MM.1S (cell line): ENCODE data around the gene GATC.
A peak's percentile ranks its signal among the peaks of the same experiment; 100 is the strongest.

Experiments used
- DNase-seq: peaks from one replicate; pipeline ENCODE4 v3.0.0-alpha.2; 2015
- H2AFZ ChIP-seq: fragments of 300-600 bp; sonication (generic); 2 replicates; pipeline ENCODE4 v1.6.0; 2016; ENCODE audit warnings: antibody characterized with exemption, low read length
- H3F3A ChIP-seq: fragments of 300-600 bp; sonication (generic); 2 replicates; pipeline ENCODE4 v1.6.1; 2016; ENCODE audit warnings: mild to moderate bottlenecking, antibody characterized with exemption, low read length, moderate library complexity, mixed read lengths; ENCODE audit not compliant: insufficient read depth
- H3K27ac ChIP-seq: fragments of 300-600 bp; sonication (generic); 2 replicates; pipeline ENCODE4 v1.5.1; 2016; ENCODE audit warnings: mild to moderate bottlenecking, low read length
- H3K27me3 ChIP-seq: fragments of 300-600 bp; sonication (generic); replicated peaks from 2 replicates; pipeline ENCODE4 v1.6.0; 2016; ENCODE audit warnings: low read length; ENCODE audit not compliant: insufficient read depth
- H3K36me3 ChIP-seq: fragments of 300-600 bp; sonication (generic); replicated peaks from 2 replicates; pipeline ENCODE4 v1.6.1; 2016; ENCODE audit warnings: mild to moderate bottlenecking, low read length, mixed read lengths; ENCODE audit not compliant: insufficient read depth
- H3K4me1 ChIP-seq: fragments of 300-600 bp; sonication (generic); 2 replicates; pipeline ENCODE4 v1.6.1; 2016; ENCODE audit warnings: low read length, mixed read lengths
- H3K4me2 ChIP-seq: fragments of 300-600 bp; sonication (generic); 2 replicates; pipeline ENCODE4 v1.6.0; 2016; ENCODE audit warnings: low read depth, low read length
- H3K4me3 ChIP-seq: fragments of 300-600 bp; sonication (generic); 2 replicates; pipeline ENCODE4 v1.5.1; 2016; ENCODE audit warnings: low read length, mixed read lengths
- H3K79me2 ChIP-seq: fragments of 300-600 bp; sonication (generic); 2 replicates; pipeline ENCODE4 v1.6.1; 2016; ENCODE audit warnings: mixed run types, low read length, mixed read lengths
- H3K9ac ChIP-seq: fragments of 300-600 bp; sonication (generic); 2 replicates; pipeline ENCODE4 v1.6.1; 2016; ENCODE audit warnings: low read length, mixed read lengths
- H3K9me2 ChIP-seq: fragments of 300-600 bp; sonication (generic); replicated peaks from 2 replicates; pipeline ENCODE4 v1.6.1; 2016; ENCODE audit warnings: mild to moderate bottlenecking, low read length, mixed read lengths; ENCODE audit not compliant: insufficient read depth
- H3K9me3 ChIP-seq: fragments of 300-600 bp; sonication (generic); replicated peaks from 2 replicates; pipeline ENCODE4 v1.6.1; 2016; ENCODE audit warnings: mild to moderate bottlenecking, low read length, mixed read lengths; ENCODE audit not compliant: insufficient read depth
- H4K20me1 ChIP-seq: fragments of 300-600 bp; sonication (generic); 2 replicates; pipeline ENCODE4 v1.6.1; 2016; ENCODE audit warnings: mild to moderate bottlenecking, low read length, moderate library complexity, mixed read lengths; ENCODE audit not compliant: insufficient read depth
- EZH2 ChIP-seq: fragments of 300-600 bp; sonication (generic); optimal IDR thresholded peaks from 2 replicates; pipeline ENCODE3; 2017; ENCODE audit warnings: low read depth, mild to moderate bottlenecking, antibody characterized with exemption, low read length, mixed read lengths
- EZH2phosphoT487 ChIP-seq: fragments of 300-600 bp; sonication (generic); IDR thresholded peaks from 2 replicates; pipeline ENCODE4 v1.6.1; 2018; ENCODE audit warnings: antibody characterized with exemption, low read length
- TF ChIP-seq, protein P1 (sequence below): fragments of 300-600 bp; sonication (generic); IDR thresholded peaks from 2 replicates; pipeline ENCODE4 v1.5.1; 2016; ENCODE audit warnings: antibody characterized with exemption, low read length, mixed read lengths

Gene GATC

DNA sequence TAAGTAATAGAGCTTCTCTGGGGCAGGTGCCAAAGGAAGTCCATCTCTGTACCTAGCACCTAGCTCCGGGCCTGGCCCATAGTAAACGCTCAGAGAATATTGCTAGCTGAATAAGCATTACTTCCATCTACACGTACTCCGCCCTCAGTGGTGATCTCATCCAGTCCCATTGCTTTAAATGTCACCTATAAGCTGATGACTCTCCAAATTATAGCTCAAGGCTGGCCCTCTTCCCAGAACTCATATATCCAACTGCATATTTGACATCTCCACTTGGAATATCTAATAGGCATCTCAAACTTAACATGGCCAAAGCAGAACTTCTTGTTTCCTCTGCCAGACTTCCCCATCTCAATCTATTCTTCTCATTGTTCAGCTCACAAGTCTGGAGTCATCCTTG lies 42.8 kb downstream of the GATC start:
- Histone ChIP-seq H3K27ac (no peak overlapping the region), H3K4me2 (no peak overlapping the region), H3K27me3 (no peaks in the 10 kb centered on the region), H4K20me1 (no peaks in the 10 kb centered on the region), H3K9me3 (no peaks in the 10 kb centered on the region), H3K9me2 (no peaks in the 10 kb centered on the region), H3K36me3 (no peaks in the 10 kb centered on the region), H3K79me2 (no peaks in the 10 kb centered on the region), H3K9ac (no peak overlapping the region), H3F3A (no peaks in the 10 kb centered on the region), H3K4me3 (no peak overlapping the region), H2AFZ (no peak overlapping the region), H3K4me1 (no peaks in the 10 kb centered on the region)
- DNase-seq: no peak
- TF ChIP-seq, protein P1, sequence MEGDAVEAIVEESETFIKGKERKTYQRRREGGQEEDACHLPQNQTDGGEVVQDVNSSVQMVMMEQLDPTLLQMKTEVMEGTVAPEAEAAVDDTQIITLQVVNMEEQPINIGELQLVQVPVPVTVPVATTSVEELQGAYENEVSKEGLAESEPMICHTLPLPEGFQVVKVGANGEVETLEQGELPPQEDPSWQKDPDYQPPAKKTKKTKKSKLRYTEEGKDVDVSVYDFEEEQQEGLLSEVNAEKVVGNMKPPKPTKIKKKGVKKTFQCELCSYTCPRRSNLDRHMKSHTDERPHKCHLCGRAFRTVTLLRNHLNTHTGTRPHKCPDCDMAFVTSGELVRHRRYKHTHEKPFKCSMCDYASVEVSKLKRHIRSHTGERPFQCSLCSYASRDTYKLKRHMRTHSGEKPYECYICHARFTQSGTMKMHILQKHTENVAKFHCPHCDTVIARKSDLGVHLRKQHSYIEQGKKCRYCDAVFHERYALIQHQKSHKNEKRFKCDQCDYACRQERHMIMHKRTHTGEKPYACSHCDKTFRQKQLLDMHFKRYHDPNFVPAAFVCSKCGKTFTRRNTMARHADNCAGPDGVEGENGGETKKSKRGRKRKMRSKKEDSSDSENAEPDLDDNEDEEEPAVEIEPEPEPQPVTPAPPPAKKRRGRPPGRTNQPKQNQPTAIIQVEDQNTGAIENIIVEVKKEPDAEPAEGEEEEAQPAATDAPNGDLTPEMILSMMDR: no peak
- no peak for TF ChIP-seq EZH2
- TF ChIP-seq EZH2phosphoT487: no peak

DNA sequence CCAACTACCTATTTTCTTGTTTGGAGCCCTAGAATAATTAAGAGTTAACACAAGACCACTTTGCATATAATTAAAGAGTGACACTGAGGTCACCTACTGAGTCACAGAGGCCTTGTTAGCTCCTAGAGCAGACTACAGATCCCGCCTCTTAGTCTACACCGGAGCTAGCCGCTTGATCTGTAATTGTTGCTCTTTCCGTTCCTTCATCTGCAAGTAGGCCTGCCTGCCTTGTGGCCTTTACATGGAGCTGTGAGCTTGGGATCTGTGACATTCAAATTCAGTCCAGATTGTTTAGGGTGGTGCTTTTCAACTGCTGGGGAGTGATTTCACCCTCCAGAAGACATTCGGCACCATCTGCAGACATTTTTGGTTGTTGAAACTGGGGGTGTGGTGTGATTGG lies 44.1 kb downstream of the GATC start:
- Histone ChIP-seq H3K27me3 (no peaks in the 10 kb centered on the region), H3K79me2 (peaks cover 6% of the 10 kb centered on the region; the same call in 1 of the 2 replicates), H4K20me1 (no peaks in the 10 kb centered on the region), H2AFZ (no peak overlapping the region), H3K9me3 (no peaks in the 10 kb centered on the region), H3K36me3 (no peaks in the 10 kb centered on the region), H3K27ac (no peak overlapping the region), H3K4me1 (no peaks in the 10 kb centered on the region), H3K4me2 (no peak overlapping the region), H3K9ac (no peak overlapping the region), H3K4me3 (no peak overlapping the region), H3F3A (no peaks in the 10 kb centered on the region), H3K9me2 (no peaks in the 10 kb centered on the region)
- DNase-seq: no peak
- no peak for TF ChIP-seq EZH2phosphoT487
- TF ChIP-seq EZH2: no peak
- TF ChIP-seq, protein P1: no peak

DNA sequence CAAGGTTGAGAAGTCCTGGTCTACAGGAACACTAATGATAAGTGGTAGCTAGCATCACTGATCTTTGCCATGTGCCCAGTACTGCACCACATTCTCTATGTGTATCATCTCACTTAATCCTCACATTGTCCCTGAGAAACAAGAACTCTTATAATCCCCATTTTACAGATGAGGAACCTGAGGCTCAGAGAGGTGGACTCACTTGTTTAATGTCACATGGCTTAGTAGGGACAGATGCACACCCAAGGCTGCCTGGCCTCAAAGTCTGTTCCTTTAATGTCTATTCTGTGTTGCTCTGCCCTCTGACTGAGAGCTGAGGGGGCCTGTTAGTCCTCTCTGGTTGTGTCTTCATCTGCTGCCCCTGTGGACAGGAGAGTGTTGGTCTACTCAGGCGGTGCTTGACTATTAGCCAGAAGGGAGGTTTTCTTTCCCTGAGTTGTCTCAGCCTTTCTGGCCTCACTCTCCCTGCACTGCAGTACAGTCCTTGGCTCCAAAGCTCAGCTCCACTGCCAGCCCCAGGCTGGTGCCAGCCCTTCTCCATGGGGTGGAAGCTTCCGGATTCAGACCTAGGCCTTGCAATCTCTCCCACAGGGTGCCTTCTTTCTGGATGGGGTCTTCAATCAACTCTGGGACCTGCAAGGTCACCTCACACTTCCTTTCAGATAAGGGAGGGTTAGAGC lies 44.7 kb downstream of the GATC start:
- Histone ChIP-seq H3K9me2 (no peaks in the 10 kb centered on the region), H3K36me3 (no peaks in the 10 kb centered on the region), H3F3A (no peaks in the 10 kb centered on the region), H3K4me1 (no peaks in the 10 kb centered on the region), H3K27ac (no peak overlapping the region), H3K79me2 (peaks cover 6% of the 10 kb centered on the region), H2AFZ (no peak overlapping the region), H3K4me3 (no peak overlapping the region), H3K27me3 (no peaks in the 10 kb centered on the region), H3K9ac (no peak overlapping the region), H4K20me1 (no peaks in the 10 kb centered on the region), H3K4me2 (no peak overlapping the region), H3K9me3 (no peaks in the 10 kb centered on the region)
- no peak for DNase-seq
- TF ChIP-seq EZH2phosphoT487: no peak

DNA sequence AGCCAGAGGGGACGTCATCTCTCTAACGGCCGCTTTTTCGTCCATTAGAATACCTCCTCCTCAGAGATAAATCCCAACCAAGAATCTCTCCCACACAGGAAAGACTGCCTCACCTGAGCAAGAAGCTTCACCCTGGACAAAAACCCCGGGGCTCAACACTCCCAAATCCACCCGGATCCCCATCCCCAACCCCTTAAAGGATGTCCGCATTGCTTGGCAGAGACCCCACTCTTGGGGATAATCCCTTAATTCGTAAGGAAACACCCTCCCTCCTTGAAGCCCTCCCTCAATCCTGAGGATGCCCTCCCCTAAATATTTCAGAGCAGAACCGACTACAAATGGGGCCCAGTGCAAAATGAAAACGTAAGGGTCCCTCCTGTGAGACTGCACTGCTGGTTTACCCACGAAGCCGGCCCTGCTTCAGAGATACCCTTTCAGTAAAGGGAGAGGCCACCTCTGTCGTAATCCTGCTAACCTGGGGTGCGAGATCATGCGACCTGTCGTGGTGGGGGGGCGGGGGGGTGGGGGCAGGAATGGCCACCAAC lies 49.0 kb downstream of the GATC start:
- no peaks in the 10 kb centered on the region for H3K9me2 ChIP-seq
- H3K4me1 ChIP-seq: no peaks in the 10 kb centered on the region
- no peak overlapping the region for H3K27ac ChIP-seq
- no peaks in the 10 kb centered on the region for H4K20me1 ChIP-seq
- no peaks in the 10 kb centered on the region for H3K36me3 ChIP-seq
- no peaks in the 10 kb centered on the region for H3K9me3 ChIP-seq
- no peak for DNase-seq
- TF ChIP-seq, protein P1: no peak
- TF ChIP-seq EZH2phosphoT487: no peak
- TF ChIP-seq EZH2: no peak
- peaks cover 23% of the 10 kb centered on the region for H3K79me2 ChIP-seq
- 0 out of 2 replicates have a peak, but pooled peaks cover 5% of the 10 kb centered on the region for H3F3A ChIP-seq
- peak overlapping the region; percentile 68 for H3K4me2 ChIP-seq
- peak overlapping the region; percentile 82 for H3K4me3 ChIP-seq
- H2AFZ ChIP-seq: peak overlapping the region; percentile 67; the same call in 1 of the 2 replicates
- peak overlapping the region; percentile 63 for H3K9ac ChIP-seq
- H3K27me3 ChIP-seq: no peaks in the 10 kb centered on the region
